ENCODE measurements around the gene RNF144B. TPM values are rescaled to one million over a fixed set of nuclear protein-coding genes. Genes with fewer than 3 reads are reported as not detected.
"Not testable (repeated sequence)": the region's sequence is repeated elsewhere in the genome, so short reads cannot be mapped to it uniquely, and the experiment has no call there.

RNF144B gene
- polyA plus RNA-seq, 10 donors, result 5.1 to 14.9 (median 8.7) TPM

DNA sequence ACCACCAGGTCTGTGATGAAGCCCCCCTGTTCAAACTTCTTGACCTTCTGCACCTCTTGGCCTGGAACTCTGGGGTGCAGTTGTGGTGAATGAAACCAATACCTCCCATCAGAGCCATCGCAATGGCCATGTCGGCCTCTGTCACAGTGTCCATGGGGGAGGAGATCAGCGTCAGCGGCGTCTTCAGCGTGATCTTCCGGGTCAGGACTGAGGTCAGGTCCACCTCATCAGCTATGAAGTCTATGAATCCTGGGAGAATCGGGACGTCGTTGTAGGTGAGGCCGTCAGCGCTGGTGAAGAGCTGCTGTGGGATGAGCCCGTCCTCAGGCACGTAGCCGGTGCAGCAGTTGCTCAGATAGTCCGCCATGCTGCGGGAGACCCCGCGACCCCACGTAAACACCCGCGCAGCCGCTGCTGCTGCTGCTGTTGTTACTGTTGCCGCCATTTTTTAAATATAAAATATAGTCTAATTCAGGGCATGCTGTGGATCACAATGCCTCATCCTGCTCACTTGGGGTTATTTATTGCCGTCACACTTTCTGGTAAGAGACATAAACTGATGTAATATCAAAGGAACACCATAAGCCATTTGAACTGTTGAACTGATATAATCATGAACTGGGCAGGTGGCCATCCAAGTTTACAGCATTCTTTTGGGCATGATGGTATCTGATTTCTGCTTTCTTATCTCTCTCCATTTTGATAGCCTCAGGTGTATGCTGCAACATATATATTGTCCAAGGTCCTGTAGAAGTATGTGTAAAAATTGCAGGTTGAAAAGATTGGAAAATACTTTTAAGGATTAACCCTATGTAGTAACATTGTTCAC lies 18.7 kb upstream of the RNF144B start:
- DNase-seq, result no peak

DNA sequence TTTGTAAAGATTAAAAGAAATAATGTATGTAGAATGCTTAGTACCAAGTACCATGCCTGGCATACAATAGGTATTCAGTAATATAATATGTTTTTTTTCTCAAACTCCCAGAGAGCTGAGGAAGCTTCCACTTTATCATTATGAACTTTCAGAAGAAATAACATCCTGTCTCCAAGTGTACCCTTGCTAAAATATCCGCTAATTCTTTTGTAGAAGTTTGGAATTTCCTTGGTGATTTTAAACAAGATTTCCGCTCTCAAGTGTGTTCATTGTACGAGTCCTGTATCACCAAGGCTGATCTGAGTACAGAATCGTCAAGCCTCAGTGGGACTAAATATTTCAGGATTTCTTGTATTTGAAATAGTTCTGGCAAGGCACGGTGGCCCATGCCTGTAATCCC lies 16.1 kb upstream of the RNF144B start:
- DNase-seq, result no peak

DNA sequence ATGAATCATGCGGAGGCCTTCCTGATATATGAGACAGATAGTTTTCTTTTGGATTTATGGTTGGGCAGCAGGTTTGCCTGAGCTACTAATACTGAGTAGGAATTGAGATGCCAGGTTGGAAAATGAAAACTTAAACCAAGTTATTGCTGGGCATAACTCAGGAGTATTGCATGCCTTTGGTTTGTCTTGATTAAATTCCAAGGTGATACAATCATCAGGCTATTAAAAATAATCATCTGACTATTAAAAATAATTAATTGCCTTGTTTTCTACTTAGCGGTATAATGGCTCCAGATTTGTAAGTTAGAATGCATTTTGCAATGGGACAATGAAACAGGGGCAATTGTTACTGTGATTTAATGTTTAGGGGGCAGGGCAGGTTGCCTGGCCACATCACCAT lies 15.5 kb upstream of the RNF144B start:
- DNase-seq, result no peak

DNA sequence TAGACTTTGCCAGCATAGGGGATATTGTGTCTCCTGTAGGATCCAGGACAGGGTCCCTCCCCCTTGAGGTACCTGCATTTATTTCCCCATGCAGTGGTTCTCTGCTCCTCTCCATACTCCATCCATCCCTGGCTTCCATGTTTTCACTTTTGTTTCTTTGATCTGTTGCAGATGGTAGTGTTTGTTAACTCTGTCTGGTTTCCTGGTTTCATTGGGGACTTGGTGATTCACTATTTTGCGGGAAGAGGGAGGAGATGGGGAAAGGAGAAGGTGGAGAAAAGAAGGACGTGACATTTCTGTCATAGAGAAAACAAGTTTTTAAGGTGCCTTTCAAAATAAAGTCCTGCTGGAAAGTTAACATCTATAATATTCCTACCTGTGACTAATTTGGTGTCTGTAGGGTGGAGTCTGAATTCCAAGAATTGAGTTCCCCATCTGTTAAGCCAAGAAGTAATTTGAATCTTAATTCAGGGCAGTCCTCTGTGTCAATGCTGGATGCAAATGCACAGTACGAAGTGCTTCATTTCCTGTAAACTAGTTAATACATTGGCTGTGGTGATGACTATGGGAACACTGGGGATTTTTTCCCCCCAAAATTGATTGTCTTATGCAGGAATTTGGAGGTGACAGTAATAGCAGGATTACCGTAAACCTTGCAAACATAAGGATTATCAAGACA lies 6.9 kb upstream of the RNF144B start:
- no peak for DNase-seq

DNA sequence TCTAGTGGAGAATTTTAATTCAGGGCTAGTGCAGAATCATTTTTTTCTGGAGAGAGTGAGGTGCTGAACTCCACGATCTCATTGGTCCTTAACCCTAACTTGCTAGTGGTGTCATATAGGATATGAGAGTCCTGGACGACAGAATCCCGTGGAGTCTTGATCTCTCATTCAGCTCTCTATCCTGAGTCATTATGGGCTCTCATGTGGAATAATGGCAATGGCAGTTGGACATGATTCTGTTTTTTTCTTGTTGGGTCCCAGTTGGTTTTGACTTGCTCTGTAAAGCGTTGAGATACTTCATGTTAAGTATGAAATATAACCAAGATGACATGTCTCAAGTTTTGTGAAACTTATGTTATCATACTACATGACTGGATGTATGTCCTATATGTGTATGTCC lies 6.3 kb upstream of the RNF144B start:
- no peak for DNase-seq

DNA sequence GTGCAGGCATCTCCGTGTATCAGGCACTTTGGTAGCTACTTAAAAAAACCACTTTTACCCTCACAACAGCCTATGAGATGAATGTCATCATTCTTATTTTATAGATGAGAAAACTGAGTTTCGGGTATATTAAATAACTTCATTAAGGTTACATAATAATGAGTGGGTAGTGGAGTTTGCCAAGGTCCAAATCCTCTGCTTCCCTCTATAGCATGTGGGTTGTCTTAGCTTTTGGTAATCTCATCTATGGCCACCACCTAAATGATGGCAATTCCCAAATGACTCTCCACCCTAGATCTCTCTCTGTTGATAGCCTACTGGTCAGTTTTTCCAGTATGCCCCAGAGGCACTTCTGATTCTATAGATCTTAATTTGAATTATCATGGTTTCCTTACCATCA lies 3.7 kb upstream of the RNF144B start:
- DNase-seq, result no peak

DNA sequence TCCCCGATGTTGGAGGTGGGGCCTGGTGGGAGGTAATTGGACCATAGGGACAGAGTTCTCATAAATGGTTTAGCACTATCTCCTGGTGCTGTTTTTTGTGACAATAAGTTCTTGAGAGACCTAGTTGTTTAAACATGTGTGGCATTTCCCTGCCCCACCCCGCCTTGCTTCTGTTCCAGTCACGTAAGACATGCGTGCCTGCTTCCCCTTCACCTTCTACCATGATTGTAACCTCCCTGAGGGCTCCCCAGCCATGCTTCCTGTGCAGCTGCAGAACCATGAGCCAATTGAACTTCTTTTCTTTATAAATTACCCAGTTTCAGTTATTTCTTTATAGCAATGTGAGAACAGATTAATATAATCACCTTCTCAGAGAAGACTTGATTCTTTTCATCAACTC lies 2.5 kb upstream of the RNF144B start:
- no peak for DNase-seq

DNA sequence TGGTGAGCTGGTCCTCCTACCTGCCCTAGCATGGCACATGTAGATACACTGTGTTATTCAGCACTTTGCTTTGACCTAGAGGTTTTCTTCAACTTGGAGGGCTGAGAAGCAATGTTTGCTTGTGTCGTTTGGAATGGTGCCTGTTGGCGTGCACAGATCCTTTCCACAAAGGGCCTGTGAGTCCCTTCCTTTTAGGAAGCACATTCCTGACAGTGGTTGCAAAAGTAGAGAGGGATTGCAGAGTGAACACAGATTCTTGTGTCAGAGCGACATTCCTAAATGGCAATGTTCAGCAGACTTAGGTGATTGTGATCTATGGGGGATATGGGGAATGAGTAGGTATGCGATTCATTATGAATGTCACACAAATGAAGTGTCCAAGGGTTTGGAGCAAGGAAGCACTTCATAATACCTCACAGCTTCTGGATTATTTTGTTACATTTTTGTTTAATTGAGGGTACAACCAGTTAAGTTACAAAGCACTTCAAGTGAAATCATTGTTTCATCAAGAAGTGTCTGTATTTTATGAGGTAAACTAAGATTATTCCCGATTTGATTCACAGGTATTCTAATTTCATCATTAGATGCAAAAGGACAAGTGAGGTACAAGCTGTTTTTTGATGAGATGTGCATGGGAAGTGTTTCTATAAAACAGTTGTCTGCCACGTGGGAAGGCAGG lies 713 bp upstream of the RNF144B start:
- peak in 2 of 3 donors; percentile 28 to 41 for DNase-seq

DNA sequence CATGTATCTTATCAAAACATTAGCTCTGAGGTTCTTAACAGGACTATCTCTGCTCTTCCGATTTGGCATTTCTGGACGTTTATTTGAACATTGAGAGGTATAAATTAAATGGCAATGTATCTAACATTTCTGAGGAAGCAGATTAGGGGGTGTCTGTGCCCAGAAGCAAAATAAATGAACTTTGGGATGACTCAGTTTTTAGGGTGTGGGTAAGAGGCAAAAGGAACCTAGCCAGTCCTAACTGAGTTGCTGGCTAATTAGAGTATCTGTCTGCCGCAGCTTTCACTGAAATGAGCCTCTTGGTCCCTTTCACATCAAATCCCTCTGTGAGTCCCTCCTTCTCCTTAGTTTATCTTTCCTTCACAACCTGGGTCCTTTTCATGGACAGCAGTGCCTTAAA lies 1.1 kb downstream of the RNF144B start:
- no peak for DNase-seq

DNA sequence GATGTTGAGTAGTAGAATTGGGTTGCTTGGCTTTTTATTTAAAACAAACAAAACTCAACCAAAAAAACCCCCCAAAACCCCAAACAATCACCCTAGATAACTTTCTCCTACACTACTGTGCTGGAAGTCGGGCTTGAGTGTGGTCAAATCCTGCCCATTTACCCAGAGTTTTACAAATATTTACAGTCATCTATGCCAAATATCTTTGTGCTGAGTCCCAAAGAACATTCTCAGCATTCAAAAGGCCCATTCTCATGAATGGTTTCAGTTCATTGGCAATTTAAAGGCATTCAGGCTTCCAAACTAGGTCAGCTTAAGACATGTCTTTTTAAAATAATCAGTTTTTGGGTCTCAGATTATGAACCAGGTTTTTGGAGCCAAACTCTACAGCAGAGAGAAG lies 1.8 kb downstream of the RNF144B start:
- no peak for DNase-seq

DNA sequence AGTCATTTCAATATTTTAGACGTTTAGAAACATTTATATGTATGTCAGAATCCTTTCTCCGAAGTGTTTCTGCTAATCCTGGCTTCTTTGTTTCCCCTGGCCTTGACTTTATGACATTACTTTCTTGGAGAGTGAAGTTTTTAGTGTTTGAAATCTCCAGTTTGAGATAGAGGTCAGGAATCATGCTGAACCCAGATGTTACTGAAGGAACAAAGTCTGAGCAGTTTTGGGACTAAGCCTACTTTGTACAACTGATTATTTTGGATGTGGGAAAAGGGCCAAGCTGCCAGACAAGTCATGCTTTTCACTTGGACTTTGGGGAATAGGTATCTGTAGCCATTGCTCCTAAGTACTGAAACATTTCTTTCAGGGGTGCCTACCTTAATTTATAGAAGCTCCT lies 2.3 kb downstream of the RNF144B start:
- DNase-seq, result no peak

DNA sequence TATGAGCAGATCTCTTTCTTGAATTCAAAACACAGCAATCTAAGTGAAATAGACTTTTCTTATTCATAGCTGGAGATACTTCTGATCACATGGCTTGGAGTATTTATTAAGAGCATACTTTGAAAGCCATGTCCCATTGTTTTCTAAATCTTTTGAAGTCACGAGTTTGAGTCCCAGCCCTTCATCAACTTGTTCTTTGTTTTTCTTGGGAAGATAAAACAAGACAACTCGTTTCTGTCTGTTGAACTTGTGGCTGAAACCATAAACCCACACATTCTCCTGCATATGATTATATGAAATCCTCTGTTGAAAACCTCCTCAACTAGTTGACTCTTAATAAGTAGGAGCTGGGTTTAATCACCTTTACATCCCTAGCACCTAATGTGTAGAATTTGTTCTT lies 3.3 kb downstream of the RNF144B start:
- no peak for DNase-seq

DNA sequence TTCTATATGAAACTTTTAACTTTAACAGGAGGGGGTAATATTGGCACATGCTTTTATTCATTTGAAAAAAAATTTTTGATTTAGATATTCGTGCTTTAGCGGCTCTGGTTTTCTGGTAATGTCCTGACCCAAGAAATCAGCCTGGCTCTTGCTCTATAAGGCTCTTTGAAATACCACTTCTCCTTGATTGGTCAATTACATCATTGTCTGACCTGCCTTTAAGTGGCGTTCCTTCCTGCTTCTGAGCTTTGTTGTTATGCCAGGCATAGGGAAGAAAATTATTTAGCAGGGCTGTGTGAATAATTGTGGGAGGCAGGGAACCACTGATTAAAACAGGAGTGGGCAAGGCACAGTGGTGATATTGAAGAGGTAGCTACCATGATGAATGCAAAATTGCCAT lies 3.9 kb downstream of the RNF144B start:
- no peak for DNase-seq

DNA sequence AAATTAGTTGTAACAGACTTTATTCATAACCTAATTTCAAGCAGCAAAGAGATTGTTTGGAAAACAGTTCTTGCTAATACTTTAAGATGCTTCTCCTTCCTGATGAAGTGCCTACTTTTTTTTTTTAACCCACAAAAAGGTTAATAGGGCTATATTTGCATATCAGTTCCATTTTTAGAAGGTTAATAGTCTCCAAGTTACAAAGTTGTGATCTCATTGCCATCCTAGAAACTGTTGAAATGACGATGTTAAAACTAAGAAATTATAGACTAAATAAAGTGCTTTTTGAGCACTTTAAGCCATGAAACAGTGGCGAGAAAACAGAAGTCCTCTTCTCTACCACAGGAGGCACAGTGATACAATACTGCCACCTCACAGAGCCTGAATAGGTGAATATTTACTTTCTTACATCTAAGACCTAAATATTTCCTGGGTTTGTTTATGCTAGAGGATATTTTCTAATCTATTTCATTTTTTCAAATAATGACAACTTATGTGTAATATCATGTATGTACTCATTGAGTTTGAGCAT lies 5.3 kb downstream of the RNF144B start:
- DNase-seq, result no peak

DNA sequence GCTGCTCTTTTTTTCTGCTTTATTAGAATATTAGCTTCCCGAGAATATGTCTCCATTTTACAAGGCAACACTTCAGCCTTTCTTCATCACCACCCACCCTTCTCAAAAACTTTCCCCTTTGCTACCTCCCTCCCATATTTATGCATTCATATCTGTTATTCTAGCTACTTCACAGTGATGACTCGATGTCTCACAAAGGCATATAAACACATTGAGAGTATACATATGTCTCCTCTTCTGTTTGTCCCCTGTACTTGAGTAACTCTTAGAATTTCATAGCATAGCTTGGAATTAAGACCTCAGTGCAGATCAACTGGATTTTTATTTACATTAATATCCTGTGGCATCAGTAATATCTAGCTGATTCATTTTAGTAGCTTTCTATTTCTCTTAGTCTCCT lies 6.5 kb downstream of the RNF144B start:
- DNase-seq, result no peak

DNA sequence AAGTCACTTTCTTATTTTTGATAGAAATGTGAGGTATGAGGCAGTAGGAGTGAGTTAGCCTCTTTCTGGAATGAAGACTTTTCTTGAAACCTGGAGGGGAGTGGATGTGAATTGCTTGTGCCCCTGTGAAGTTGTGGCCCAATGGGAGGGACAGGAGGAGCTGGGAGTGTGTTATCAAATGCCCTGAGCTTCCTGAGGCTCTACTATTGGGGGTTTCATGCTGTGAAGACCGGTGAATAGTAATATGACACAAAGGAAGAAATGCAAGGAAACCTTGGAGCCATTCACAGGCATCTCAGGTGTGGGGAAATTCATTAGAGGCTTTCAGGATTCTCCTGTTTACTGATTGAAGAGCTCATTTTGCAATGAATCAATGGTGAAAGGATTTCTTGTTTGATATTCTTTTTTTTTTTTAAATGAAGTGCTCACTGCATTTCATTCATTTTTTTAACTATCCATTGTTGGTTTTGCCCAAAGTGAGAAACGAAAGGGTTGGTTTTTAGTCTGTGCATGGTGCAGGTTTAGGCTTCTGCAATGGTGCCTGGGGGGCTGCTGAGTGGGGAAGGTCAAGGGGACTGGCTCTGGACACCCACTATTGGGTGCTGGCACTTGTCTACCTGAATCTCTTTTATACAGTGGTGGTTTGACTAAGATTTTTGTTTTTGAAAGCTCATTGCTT lies 8.2 kb downstream of the RNF144B start:
- no peak for DNase-seq

DNA sequence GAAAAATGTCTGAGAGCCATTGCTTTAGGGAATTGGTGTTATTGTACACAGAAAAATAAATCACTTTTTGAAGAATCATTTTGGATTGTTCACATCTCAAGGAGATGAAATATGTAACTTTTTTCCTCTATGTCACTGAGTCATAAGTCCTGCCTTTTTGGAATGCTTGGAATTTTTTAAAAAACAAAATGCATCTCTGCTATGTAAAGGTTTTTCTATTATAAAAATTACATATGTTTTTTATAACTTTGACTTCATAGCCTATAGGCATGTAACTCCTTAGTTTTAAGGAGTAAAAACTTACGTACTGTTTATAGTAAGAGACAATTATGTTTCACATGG lies 8.7 kb downstream of the RNF144B start:
- DNase-seq, result no peak

DNA sequence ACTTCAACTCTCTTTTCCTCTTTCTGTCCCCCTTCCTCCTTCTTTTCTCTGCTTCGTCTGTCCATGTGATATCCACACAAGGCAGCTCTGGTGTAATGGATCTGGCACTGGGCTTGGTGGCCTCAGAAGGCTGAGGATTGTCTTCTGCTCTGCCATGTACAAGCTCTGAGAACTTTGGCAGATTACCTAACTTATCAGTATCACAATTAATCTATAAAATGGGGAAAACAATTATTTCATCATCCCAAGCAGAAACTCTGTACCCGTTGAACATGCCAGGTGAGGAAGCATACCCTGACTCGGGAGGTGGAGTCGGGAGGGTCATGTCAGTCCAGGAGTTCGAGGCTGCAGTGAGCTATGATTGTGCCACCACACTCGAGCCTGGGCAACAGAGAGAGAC lies 10.6 kb downstream of the RNF144B start:
- DNase-seq, result no peak

DNA sequence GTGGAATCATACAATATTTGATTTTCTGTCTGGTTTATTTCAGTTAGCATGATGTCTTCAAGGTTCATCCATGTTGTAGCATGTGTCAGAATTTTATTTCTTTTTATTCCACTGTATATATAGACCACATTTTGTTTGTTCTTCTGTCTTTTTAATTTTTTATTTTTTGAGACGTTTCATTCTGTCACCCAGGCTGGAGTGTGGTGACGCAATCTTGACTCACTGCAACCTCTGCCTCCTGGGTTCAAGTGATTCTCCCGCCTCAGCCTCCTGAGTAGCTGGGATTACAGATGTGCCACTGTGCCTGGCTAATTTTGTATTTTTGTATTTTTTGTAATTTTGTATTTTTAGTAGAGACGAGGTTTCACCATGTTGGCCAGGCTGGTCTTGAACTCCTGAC lies 11.1 kb downstream of the RNF144B start:
- DNase-seq, result not testable (repeated sequence)

DNA sequence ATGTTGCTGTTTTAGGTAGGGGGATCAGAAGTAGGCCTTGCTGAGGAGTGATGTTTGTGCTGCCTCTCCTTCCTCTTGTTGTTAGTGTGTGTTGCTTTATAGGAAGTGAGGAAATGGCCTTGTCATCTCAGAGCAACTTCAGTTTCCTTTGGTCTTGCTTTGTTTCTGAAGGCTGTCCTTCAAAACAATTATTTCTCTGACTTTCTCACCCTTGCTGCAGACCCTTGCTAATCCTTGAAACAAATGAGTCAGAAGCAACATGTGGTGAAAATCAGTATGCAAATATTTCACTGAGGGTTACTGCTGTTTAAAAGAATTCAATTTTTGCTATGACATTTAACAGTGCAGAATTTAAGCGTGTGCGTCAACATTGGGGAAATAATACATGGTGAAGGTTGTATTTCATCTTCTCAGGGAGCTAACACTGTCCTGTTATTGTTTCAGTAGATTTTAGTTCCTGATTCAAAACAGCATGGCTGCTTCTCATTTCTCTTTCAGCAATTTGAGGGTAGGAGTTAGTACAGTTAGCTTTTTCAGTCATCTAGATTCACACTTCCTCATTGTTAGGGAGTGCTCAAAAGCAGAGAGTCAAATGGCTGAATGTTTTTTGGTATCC lies 13.8 kb downstream of the RNF144B start:
- peak in 1 of 3 donors; percentile 65 for DNase-seq

DNA sequence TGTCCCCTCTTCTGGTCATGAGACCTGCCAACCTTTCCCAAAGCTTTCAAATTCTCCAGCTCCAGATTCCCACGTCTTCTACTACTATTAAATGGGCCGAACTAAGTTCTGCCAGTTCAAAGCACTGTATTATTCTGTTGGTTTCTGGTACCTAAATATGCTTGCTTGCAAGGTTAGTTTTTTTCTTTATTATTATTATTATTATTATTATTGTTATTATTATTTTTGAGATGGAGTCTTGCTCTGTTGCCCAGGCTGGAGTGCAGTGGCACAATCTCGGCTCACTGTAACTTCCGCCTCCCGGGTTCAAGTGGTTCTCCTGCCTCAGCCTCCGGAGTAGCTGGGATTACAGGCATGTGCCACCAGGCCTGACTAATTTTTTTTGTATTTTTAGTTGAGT lies 17.8 kb downstream of the RNF144B start:
- DNase-seq, result not testable (repeated sequence)

Data from muscle of back (tissue), 11 donors.